Ishikawa (cell line): ENCODE data around the gene TNS1.

Experiments used
- CEBPB ChIP-seq: IDR thresholded peaks from 2 replicates; pipeline ENCODE4 v1.6.1; 2012
- CREB1 ChIP-seq: IDR thresholded peaks from 2 replicates; pipeline ENCODE4 v1.6.1; 2012; ENCODE audit warnings: low read depth
- EGR1 ChIP-seq: IDR thresholded peaks from 2 replicates; pipeline ENCODE4 v1.6.1; 2012
- EP300 ChIP-seq: IDR thresholded peaks from 2 replicates; pipeline ENCODE4 v1.6.1; 2012; ENCODE audit warnings: borderline replicate concordance
- FOXM1 ChIP-seq: IDR thresholded peaks from 2 replicates; pipeline ENCODE4 v1.6.1; 2012; ENCODE audit warnings: low read depth, borderline replicate concordance
- NFIC ChIP-seq: IDR thresholded peaks from 2 replicates; pipeline ENCODE4 v1.6.1; 2012
- RAD21 ChIP-seq: IDR thresholded peaks from 2 replicates; pipeline ENCODE4 v1.6.1; 2012; ENCODE audit warnings: low read depth
- REST ChIP-seq: IDR thresholded peaks from 2 replicates; pipeline ENCODE4 v1.6.1; 2012; ENCODE audit warnings: low read depth, mild to moderate bottlenecking
- TAF1 ChIP-seq: IDR thresholded peaks from 2 replicates; pipeline ENCODE4 v1.6.1; 2012; ENCODE audit warnings: low read depth, mild to moderate bottlenecking
- TCF12 ChIP-seq: IDR thresholded peaks from 2 replicates; pipeline ENCODE4 v1.6.1; 2012; ENCODE audit warnings: low read depth
- TEAD4 ChIP-seq: IDR thresholded peaks from 2 replicates; pipeline ENCODE4 v1.6.1; 2012
- YY1 ChIP-seq: IDR thresholded peaks from 2 replicates; pipeline ENCODE4 v1.6.1; 2012; ENCODE audit warnings: low read depth
- ZBTB7A ChIP-seq: IDR thresholded peaks from 2 replicates; pipeline ENCODE4 v1.6.1; 2012; ENCODE audit warnings: low read depth
- TF ChIP-seq, protein P1 (sequence below): IDR thresholded peaks from 2 replicates; pipeline ENCODE4 v1.6.1; 2012
- TF ChIP-seq, protein P2 (sequence below): IDR thresholded peaks from 2 replicates; pipeline ENCODE4 v1.6.1; 2012

The TNS1 gene

DNA sequence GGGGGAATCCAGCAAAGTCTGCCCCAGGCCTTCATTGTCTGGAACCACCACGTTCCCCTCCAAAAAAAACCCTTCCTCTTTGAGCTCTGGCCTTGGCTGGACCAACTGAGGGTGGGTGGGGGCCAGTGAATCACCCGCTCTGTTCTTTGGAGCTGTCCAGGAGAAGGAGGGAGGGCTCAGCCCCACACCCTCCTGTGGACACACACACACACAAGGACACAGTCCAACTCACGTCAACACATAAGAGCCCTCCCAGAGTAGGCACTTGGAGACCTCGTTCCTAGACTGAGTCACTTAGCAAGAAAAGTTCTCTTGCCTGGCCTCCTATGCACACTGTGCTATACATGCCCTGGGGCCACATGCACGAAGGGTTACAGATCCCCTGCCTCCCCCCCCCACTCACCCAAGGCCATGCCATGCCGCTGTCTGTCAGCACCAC, 1.2 kb upstream of the TNS1 start:
- no peak for TF ChIP-seq EP300
- no peak for TF ChIP-seq RAD21
- TF ChIP-seq, protein P1, sequence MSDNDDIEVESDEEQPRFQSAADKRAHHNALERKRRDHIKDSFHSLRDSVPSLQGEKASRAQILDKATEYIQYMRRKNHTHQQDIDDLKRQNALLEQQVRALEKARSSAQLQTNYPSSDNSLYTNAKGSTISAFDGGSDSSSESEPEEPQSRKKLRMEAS: no peak
- TF ChIP-seq, protein P2, sequence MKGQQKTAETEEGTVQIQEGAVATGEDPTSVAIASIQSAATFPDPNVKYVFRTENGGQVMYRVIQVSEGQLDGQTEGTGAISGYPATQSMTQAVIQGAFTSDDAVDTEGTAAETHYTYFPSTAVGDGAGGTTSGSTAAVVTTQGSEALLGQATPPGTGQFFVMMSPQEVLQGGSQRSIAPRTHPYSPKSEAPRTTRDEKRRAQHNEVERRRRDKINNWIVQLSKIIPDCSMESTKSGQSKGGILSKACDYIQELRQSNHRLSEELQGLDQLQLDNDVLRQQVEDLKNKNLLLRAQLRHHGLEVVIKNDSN: no peak
- TF ChIP-seq FOXM1: no peak
- no peak for TF ChIP-seq CEBPB
- TF ChIP-seq ZBTB7A: no peak

GRCh38 chr2:218003281-218003944, 618 bp upstream of the TNS1 start:
- TF ChIP-seq TCF12 (no peak), CEBPB (no peak)

DNA sequence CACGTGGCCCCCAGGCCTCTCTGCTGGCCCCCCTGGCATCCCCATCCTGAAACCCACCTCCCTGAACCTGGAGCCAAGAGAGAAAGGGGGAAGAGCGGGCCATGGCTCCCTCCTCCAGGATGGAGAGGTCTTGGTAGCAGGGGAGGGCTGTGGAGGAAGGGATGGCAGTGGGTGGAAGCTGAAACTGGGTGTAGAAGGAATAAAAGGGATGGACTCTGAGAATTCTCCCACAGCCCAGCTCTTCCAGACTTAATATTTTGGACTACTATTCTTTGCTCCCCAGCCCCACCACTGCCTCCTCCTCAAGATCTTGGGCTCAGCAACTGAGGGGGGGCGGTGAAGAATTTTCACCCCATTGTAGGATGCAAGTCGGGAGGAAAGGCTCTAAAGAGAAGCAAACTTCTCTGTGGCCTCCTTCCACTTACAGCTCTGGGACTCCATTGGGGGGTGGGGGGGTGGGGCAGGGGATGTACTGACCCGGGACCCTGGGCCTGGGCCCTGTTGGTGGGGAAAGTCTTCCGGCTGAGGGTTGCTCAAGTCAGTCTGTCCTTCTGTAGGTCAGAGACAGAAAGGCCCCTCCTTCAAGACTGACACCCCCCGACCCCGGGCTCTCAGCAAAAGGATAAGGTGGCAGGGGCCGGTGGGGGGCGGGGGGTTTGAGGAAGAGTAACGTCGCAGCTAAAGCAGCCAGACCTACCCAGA, 501 bp downstream of the TNS1 start:
- TF ChIP-seq TEAD4 (no peak), TAF1 (no peak), CREB1 (no peak), FOXM1 (no peak), YY1 (no peak), EGR1 (no peak), NFIC (no peak)
- TF ChIP-seq, protein P2: no peak

- TF ChIP-seq EP300 (no peak), YY1 (no peak), REST (no peak)
- TF ChIP-seq, protein P2: no peak
- TF ChIP-seq, protein P1: no peak
These were observed 1.2 kb downstream of the TNS1 start for GRCh38 chr2:218001629-218002028.

DNA sequence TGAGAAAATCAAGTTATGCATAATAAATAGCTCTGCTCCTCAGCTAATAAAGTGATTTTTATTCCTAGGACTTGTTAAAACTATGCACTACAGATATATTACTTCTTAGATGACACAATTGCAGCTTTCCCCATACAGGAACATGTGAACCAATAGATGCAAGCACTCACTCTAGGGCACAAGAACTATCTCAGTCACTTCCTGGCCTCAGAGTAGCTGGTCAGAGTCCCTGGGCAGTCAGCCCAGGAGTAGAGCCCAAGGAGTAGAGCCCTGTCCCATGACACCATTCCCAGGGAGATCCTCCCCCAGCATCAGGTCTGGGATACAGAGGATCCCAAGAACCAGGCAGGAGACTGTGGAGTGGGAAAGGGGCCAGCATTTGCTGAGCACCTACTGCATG, 2.7 kb downstream of the TNS1 start:
- no peak for TF ChIP-seq EP300
- no peak for TF ChIP-seq REST
- TF ChIP-seq RAD21: no peak
- TF ChIP-seq EGR1: no peak
- no peak for TF ChIP-seq ZBTB7A
- no peak for TF ChIP-seq FOXM1
- TF ChIP-seq CEBPB: no peak
- TF ChIP-seq YY1: no peak
- TF ChIP-seq, protein P1: no peak
- TF ChIP-seq, protein P2: no peak
- no peak for TF ChIP-seq TEAD4
- no peak for TF ChIP-seq CREB1
